GM12878 (cell line): ENCODE results near the gene ACSF2. TPM values are rescaled to one million over a fixed set of nuclear protein-coding genes. Genes with fewer than 3 reads are reported as not detected.
A peak's percentile ranks its signal among the peaks of the same experiment; 100 is the strongest.

ENCODE experiments used
- ATAC-seq: fragments of 200-7000 bp; cut with Tn5 transposase; 3 replicates; pipeline ENCODE4 v1.9.1; 2020; ENCODE audit warnings: mild to moderate bottlenecking, moderate library complexity
- BruUV-seq: library from RNA; stranded (reverse); fragments of 400-500 nt; replicated peaks from 2 replicates; lab custom pipeline; 2021; lab: Mats Ljungman, UMichigan
- CTCF ChIA-PET: fragments of 300-600 bp; sonication (Branson Sonifier 250); formaldehyde crosslinking; extraction: SDS; loops from one replicate; lab custom pipeline; 2021; ENCODE audit warnings: inconsistent platforms; lab: Yijun Ruan, JAX
- POLR2A ChIA-PET: fragments of 350-600 bp; formaldehyde crosslinking; extraction: SDS; loops from one replicate; lab custom pipeline; 2021; ENCODE audit warnings: inconsistent platforms; lab: Charles Lee
- RAD21 ChIA-PET: fragments of 300-600 bp; sonication (Branson Sonifier 250); formaldehyde crosslinking; loops from one replicate; lab custom pipeline; 2023; ENCODE audit warnings: antibody characterized with exemption; ENCODE audit not compliant: unreplicated experiment; lab: Charles Lee
- SMC1A ChIA-PET: fragments of 300-600 bp; sonication (Branson Sonifier 250); formaldehyde crosslinking; loops from one replicate; lab custom pipeline; 2023; ENCODE audit not compliant: unreplicated experiment, uncharacterized antibody; lab: Charles Lee
- DNase-seq: peaks from one replicate; pipeline ENCODE4 v3.0.0-alpha.2; 2011; ENCODE audit warnings: low read depth, low spot score
- FAIRE-seq: peaks from 3 replicates; lab custom pipeline; 2011; peaks lifted over from hg19 to GRCh38; lab: Jason Lieb, UNC
- H2AFZ ChIP-seq: 2 replicates; pipeline ENCODE4 v1.6.0; 2011; ENCODE audit warnings: low read depth, low read length, control low read depth; ENCODE audit not compliant: control insufficient read depth
- H3K27ac ChIP-seq: 2 replicates; pipeline ENCODE4 v1.5.1; 2011; ENCODE audit warnings: control low read depth; ENCODE audit not compliant: control insufficient read depth, insufficient read depth
- H3K27me3 ChIP-seq, 2 experiments: replicated peaks in 1 of 2; 2 replicates each; pipeline versions ENCODE4 v1.6.0 to v1.6.1; 2011; ENCODE audit warnings: low read length in 1 of 2; ENCODE audit not compliant: control insufficient read depth in 2 of 2, insufficient read depth in 2 of 2
- H3K36me3 ChIP-seq, 2 experiments: 2 replicates each; pipeline ENCODE4 v1.5.1; 2011; ENCODE audit warnings: low read length in 1 of 2; ENCODE audit not compliant: control insufficient read depth in 2 of 2, insufficient read depth in 2 of 2
- H3K4me1 ChIP-seq: 2 replicates; pipeline ENCODE4 v1.6.1; 2011; ENCODE audit warnings: mild to moderate bottlenecking, low read length, moderate library complexity, mixed read lengths; ENCODE audit not compliant: control insufficient read depth, insufficient read depth
- H3K4me2 ChIP-seq: 2 replicates; pipeline ENCODE4 v1.6.0; 2011; ENCODE audit warnings: control low read depth; ENCODE audit not compliant: control insufficient read depth, insufficient read depth
- H3K4me3 ChIP-seq: fragments of 200-600 bp; sonication (generic); 2 replicates; pipeline ENCODE4 v1.5.1; 2016
- H3K79me2 ChIP-seq: 2 replicates; pipeline ENCODE4 v1.6.0; 2011; ENCODE audit warnings: low read length; ENCODE audit not compliant: control insufficient read depth, insufficient read depth
- H3K9ac ChIP-seq: 2 replicates; pipeline ENCODE4 v1.8.0; 2011; ENCODE audit warnings: low read length, control low read depth, mixed read lengths; ENCODE audit not compliant: control insufficient read depth, insufficient read depth
- H3K9me3 ChIP-seq: replicated peaks from 3 replicates; pipeline ENCODE4 v1.5.1; 2011; ENCODE audit warnings: mild to moderate bottlenecking, low read length; ENCODE audit not compliant: control insufficient read depth, insufficient read depth
- H4K20me1 ChIP-seq: 2 replicates; pipeline ENCODE4 v1.6.0; 2011; ENCODE audit not compliant: control insufficient read depth, insufficient read depth
- BCLAF1 ChIP-seq: fragments of 450-650 bp; IDR thresholded peaks from 2 replicates; pipeline ENCODE4 v1.6.1; 2017; ENCODE audit warnings: antibody characterized with exemption, mild to moderate bottlenecking, moderate library complexity
- GATAD2B ChIP-seq: fragments of 450-650 bp; conservative IDR thresholded peaks from 2 replicates; pipeline ENCODE4 v1.6.1; 2017; ENCODE audit warnings: low read depth, mild to moderate bottlenecking, moderate library complexity
- MLLT1 ChIP-seq: fragments of 450-650 bp; IDR thresholded peaks from 2 replicates; pipeline ENCODE4 v1.6.1; 2016; ENCODE audit warnings: mild to moderate bottlenecking
- PML ChIP-seq: IDR thresholded peaks from 2 replicates; pipeline ENCODE4 v1.6.1; 2012; ENCODE audit warnings: low read length, inconsistent platforms
- POLR2AphosphoS5 ChIP-seq: IDR thresholded peaks from 2 replicates; pipeline ENCODE4 v1.6.1; 2011; ENCODE audit warnings: mild to moderate bottlenecking, low read length, inconsistent platforms
- WGBS: methylation state at CpG from one replicate; pipeline ENCODE4 v1.1.6; 2016; ENCODE audit warnings: low lambda C conversion rate; ENCODE audit not compliant: insufficient replicate concordance, insufficient coverage; ENCODE audit errors: missing lambda C conversion rate; 5-methylcytosine and 5-hydroxymethylcytosine counted together
- in situ Hi-C: fragments of 300-500 bp; cut with MboI; formaldehyde crosslinking; loops from 9 replicates; pipeline ENCODE4 v1.14.3; 2018; ENCODE audit warnings: mixed read lengths
- intact Hi-C: fragments of 100-400 bp; cut with micrococcal nuclease; formaldehyde crosslinking; loops from one replicate; pipeline ENCODE4 v1.14.2; 2022; ENCODE audit not compliant: unreplicated experiment
- polyA plus RNA-seq, 11 experiments: library from polyadenylated mRNA; depleted of rRNA in 4 of 11; unstranded in 6 of 11; stranded (reverse) in 5 of 11; fragments of >200 nt; fragmentation: Nextera tagmentation in 4 of 11; fragmentation: Illumina TruSeq in 1 of 11; extraction: Ambion mirVana in 4 of 11; extraction: Trizol in 1 of 11; gene quantifications; 1 replicate in 1 of 11; 2 replicates in 10 of 11; pipeline versions ENCODE4 v1.2.1 to v1.2.3, GENCODE V29; 2011 to 2016; ENCODE audit warnings: inconsistent platforms in 2 of 11, missing spikeins in 2 of 11, low read depth in 1 of 11
- total RNA-seq, 4 experiments: library from RNA; depleted of rRNA in 3 of 4; stranded (reverse); fragments of >200 nt in 3 of 4; fragmentation: Illumina TruSeq in 1 of 4; extraction: Trizol in 1 of 4; gene quantifications; 2 replicates each; pipeline versions ENCODE4 v1.2.1 to v1.2.3, GENCODE V29; 2013 to 2021

ACSF2 gene
- total and polyA plus RNA-seq, 10 of the 15 experiments (the other 5 are each of a cell fraction or from before 2014, with no cell fraction given) = 7.1 to 32.8 (median 16.8) TPM

GRCh38 chr17:50380369-50381259 is 45.4 kb upstream of the ACSF2 start (continued):
- peak; percentile 45; the same call in 1 of the 2 replicates for TF ChIP-seq POLR2AphosphoS5

GRCh38 chr17:50381260-50381815 is 44.7 kb upstream of the ACSF2 start:
- peaks cover 30 to 34% of the 10 kb centered on the region in 2 experiments for H3K36me3 ChIP-seq
- no peaks in the 10 kb centered on the region for H3K27me3 ChIP-seq

More at GRCh38 chr17:50381260-50381815, 44.7 kb upstream of the ACSF2 start:
- SMC1A ChIA-PET = interaction anchor here (1.0 to 1.9 kb wide), 4 partner anchors 10 to 48 kb away, joined by 3 to 11 read pairs (median 4); no protein-coding TSS in a partner anchor
- in situ Hi-C loops = no loop called here
- 97% methylated on average over 7 of the region's 7 CpGs for WGBS
- TF ChIP-seq BCLAF1 (no peak), GATAD2B (no peak), PML (0 out of 2 replicates have a peak, but pooled peaks have one; percentile 3), MLLT1 (no peak)
- Histone ChIP-seq H3K4me3 (no peak overlapping the region), H4K20me1 (no peaks in the 10 kb centered on the region), H2AFZ (no peak overlapping the region), H3K9ac (no peak overlapping the region), H3K9me3 (no peaks in the 10 kb centered on the region), H3K4me1 (no peaks in the 10 kb centered on the region), H3K79me2 (no peaks in the 10 kb centered on the region), H3K4me2 (no peak overlapping the region), H3K27ac (no peak overlapping the region)
- ATAC-seq (no peak), FAIRE-seq (no peak), DNase-seq (no peak)
- RAD21 ChIA-PET = interaction anchor here (1.0 to 1.7 kb wide), 3 partner anchors 13 to 19 kb away, joined by 3 to 4 read pairs (median 4); no protein-coding TSS in a partner anchor
- POLR2A ChIA-PET = interaction anchor here (0.9 kb wide), 1 partner anchor 14 kb away, joined by 3 read pairs; no protein-coding TSS in a partner anchor
- intact Hi-C loops = no loop called here
- no TSS peak for BruUV-seq
- CTCF ChIA-PET = interaction anchor here (0.7 to 3.8 kb wide), 5 partner anchors 9 to 40 kb away, joined by 3 to 25 read pairs (median 4); partner anchors contain the start of gene LRRC59
